Chondrocyte (in vitro differentiated cells): ENCODE results near the gene PLEKHM1. TPM values are rescaled to one million over a fixed set of nuclear protein-coding genes. Genes with fewer than 3 reads are reported as not detected.
"Not testable (repeated sequence)": the region's sequence is repeated elsewhere in the genome, so short reads cannot be mapped to it uniquely, and the experiment has no call there.

Experiments
- DNase-seq: peaks from one replicate; pipeline ENCODE4 v3.0.0; 2021; ENCODE audit warnings: mixed read lengths, low spot score
- H3K27ac Mint-ChIP-seq: one replicate; pipeline ENCODE4 v1.8.0; 2021; ENCODE audit warnings: mild to moderate bottlenecking, moderate library complexity, mixed read lengths; ENCODE audit not compliant: unreplicated experiment
- H3K27me3 Mint-ChIP-seq: 2 replicates; pipeline ENCODE4 v1.8.0; 2021; ENCODE audit warnings: low read depth, mixed read lengths
- H3K36me3 Mint-ChIP-seq: 2 replicates; pipeline ENCODE4 v1.8.0; 2021; ENCODE audit warnings: low read depth, mixed read lengths
- H3K4me1 Mint-ChIP-seq: 2 replicates; pipeline ENCODE4 v1.8.0; 2021; ENCODE audit warnings: low read depth, mild to moderate bottlenecking, mixed read lengths
- H3K4me3 Mint-ChIP-seq: one replicate; pipeline ENCODE4 v1.8.0; 2021; ENCODE audit warnings: mild to moderate bottlenecking, moderate library complexity, mixed read lengths; ENCODE audit not compliant: unreplicated experiment
- H3K9me3 Mint-ChIP-seq: 2 replicates; pipeline ENCODE4 v1.8.0; 2021; ENCODE audit warnings: low read depth, mixed read lengths
- long read RNA-seq: library from polyadenylated mRNA; stranded (forward); transcript quantifications from one replicate; pipeline ENCODE4 v2.0.0, GENCODE V29; 2021
- total RNA-seq: library from RNA; stranded (reverse); gene quantifications from 3 replicates; pipeline ENCODE4 v1.2.1, GENCODE V29; 2021

The PLEKHM1 gene
- 30.8 to 37.3 TPM (median 31.3 TPM) in 3 replicates for total RNA-seq
- long read RNA-seq, full-length matches to known transcripts: 2 of 9 reads
- long read RNA-seq, partial matches to known transcripts: 2 of 9 reads
- long read RNA-seq, other reads (novel, unspliced or antisense): 5 of 9 reads

GRCh38 chr17:45490615-45491433 lies at the start of gene PLEKHM1:
TSS of gene PLEKHM1 (minus strand) at chr17:45490721. CDS start at chr17:45482484, 8,237 bp downstream.
- peak within 1 kb of the TSS; percentile 95 for H3K27ac Mint-ChIP-seq
- H3K4me1 Mint-ChIP-seq: peaks cover 31% of the 10 kb centered on the region
- peak within 1 kb of the TSS; percentile 83 for H3K4me3 Mint-ChIP-seq
- not testable (repeated sequence) for H3K9me3 Mint-ChIP-seq, DNase-seq, H3K27me3 Mint-ChIP-seq, H3K36me3 Mint-ChIP-seq

- not testable (repeated sequence) for H3K27me3 Mint-ChIP-seq, H3K36me3 Mint-ChIP-seq, H3K4me1 Mint-ChIP-seq, H3K9me3 Mint-ChIP-seq, DNase-seq, H3K4me3 Mint-ChIP-seq, H3K27ac Mint-ChIP-seq
These were observed 47.6 kb upstream of the PLEKHM1 start for GRCh38 chr17:45538168-45538567.

GRCh38 chr17:45506072-45506471 lies 15.6 kb upstream of the PLEKHM1 start:
- H3K27me3 Mint-ChIP-seq, H3K36me3 Mint-ChIP-seq, H3K4me3 Mint-ChIP-seq, DNase-seq, H3K4me1 Mint-ChIP-seq, H3K9me3 Mint-ChIP-seq, H3K27ac Mint-ChIP-seq: not testable (repeated sequence)

- not testable (repeated sequence) for H3K9me3 Mint-ChIP-seq, H3K27ac Mint-ChIP-seq, H3K27me3 Mint-ChIP-seq, H3K36me3 Mint-ChIP-seq, H3K4me1 Mint-ChIP-seq, DNase-seq, H3K4me3 Mint-ChIP-seq
These were observed 14.7 kb upstream of the PLEKHM1 start for GRCh38 chr17:45505183-45505582.

GRCh38 chr17:45501092-45501707 lies 10.7 kb upstream of the PLEKHM1 start:
- not testable (repeated sequence) for H3K4me3 Mint-ChIP-seq, H3K4me1 Mint-ChIP-seq, H3K36me3 Mint-ChIP-seq, H3K27me3 Mint-ChIP-seq, DNase-seq, H3K9me3 Mint-ChIP-seq, H3K27ac Mint-ChIP-seq

GRCh38 chr17:45500478-45500877 lies 10.0 kb upstream of the PLEKHM1 start:
- not testable (repeated sequence) for H3K4me3 Mint-ChIP-seq, H3K27ac Mint-ChIP-seq, H3K9me3 Mint-ChIP-seq, H3K4me1 Mint-ChIP-seq, H3K27me3 Mint-ChIP-seq, H3K36me3 Mint-ChIP-seq, DNase-seq

- H3K27me3 Mint-ChIP-seq: not testable (repeated sequence)
These were observed 8.7 kb upstream of the PLEKHM1 start for GRCh38 chr17:45499208-45499607.

GRCh38 chr17:45498377-45498776 lies 7.9 kb upstream of the PLEKHM1 start:
- H3K27me3 Mint-ChIP-seq, H3K9me3 Mint-ChIP-seq, H3K4me3 Mint-ChIP-seq, H3K27ac Mint-ChIP-seq, DNase-seq, H3K36me3 Mint-ChIP-seq, H3K4me1 Mint-ChIP-seq: not testable (repeated sequence)

More at GRCh38 chr17:45499208-45499607, 8.7 kb upstream of the PLEKHM1 start:
- H3K4me3 Mint-ChIP-seq, H3K27ac Mint-ChIP-seq, DNase-seq, H3K9me3 Mint-ChIP-seq, H3K36me3 Mint-ChIP-seq, H3K4me1 Mint-ChIP-seq: not testable (repeated sequence)

GRCh38 chr17:45497449-45497848 lies 6.9 kb upstream of the PLEKHM1 start:
- not testable (repeated sequence) for H3K4me3 Mint-ChIP-seq, H3K27me3 Mint-ChIP-seq, H3K4me1 Mint-ChIP-seq, H3K27ac Mint-ChIP-seq, H3K36me3 Mint-ChIP-seq, DNase-seq, H3K9me3 Mint-ChIP-seq

- not testable (repeated sequence) for H3K27me3 Mint-ChIP-seq, DNase-seq, H3K9me3 Mint-ChIP-seq, H3K4me3 Mint-ChIP-seq, H3K27ac Mint-ChIP-seq, H3K36me3 Mint-ChIP-seq, H3K4me1 Mint-ChIP-seq
These were observed 6.0 kb upstream of the PLEKHM1 start for GRCh38 chr17:45496507-45496906.

- not testable (repeated sequence) for H3K27ac Mint-ChIP-seq, H3K27me3 Mint-ChIP-seq, H3K4me3 Mint-ChIP-seq, DNase-seq, H3K9me3 Mint-ChIP-seq, H3K36me3 Mint-ChIP-seq
- H3K4me1 Mint-ChIP-seq: peaks cover 10% of the 10 kb centered on the region
These were observed 4.0 kb upstream of the PLEKHM1 start for GRCh38 chr17:45494556-45494955.

- not testable (repeated sequence) for DNase-seq, H3K9me3 Mint-ChIP-seq, H3K27me3 Mint-ChIP-seq, H3K36me3 Mint-ChIP-seq, H3K4me3 Mint-ChIP-seq, H3K27ac Mint-ChIP-seq
- H3K4me1 Mint-ChIP-seq: peaks cover 31% of the 10 kb centered on the region
These were observed 1.6 kb upstream of the PLEKHM1 start for GRCh38 chr17:45492156-45492555.

- Mint-ChIP-seq H3K27ac (peak overlapping the region; percentile 89), H3K4me3 (peak overlapping the region; percentile 83), H3K4me1 (peaks cover 31% of the 10 kb centered on the region)
- not testable (repeated sequence) for DNase-seq, H3K9me3 Mint-ChIP-seq, H3K36me3 Mint-ChIP-seq, H3K27me3 Mint-ChIP-seq
These were observed 323 bp downstream of the PLEKHM1 start for GRCh38 chr17:45490198-45490597.
